HG02798 (cell line): ENCODE measurements around the gene MFAP2.

Experiments
- ATAC-seq: cut with Tn5 transposase; IDR thresholded peaks from one replicate; pipeline ENCODE4 v1.9.1; 2021; ENCODE audit warnings: mild to moderate bottlenecking; ENCODE audit not compliant: unreplicated experiment, poor library complexity

The MFAP2 gene

DNA sequence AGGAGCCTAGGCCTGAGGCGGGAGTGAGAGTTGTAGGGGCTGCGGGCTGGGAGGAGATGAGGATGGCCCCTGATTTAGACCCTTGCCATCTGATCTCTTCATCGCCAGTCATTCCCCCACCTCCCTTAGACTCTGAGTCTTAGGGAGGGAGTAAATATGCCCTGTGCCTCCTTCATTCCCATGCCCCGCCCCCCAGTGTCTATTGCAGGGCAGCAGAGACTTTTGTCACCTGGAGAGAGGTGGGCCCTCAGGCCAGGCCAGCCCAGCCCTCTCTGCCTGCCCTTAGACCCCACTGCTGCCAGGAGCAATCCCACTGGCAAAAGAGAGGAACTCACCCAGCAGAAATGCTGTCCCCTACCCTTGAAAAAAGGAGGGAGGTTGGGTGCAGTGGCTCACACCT lies 3.2 kb upstream of the MFAP2 start:
- ATAC-seq = no peak

DNA sequence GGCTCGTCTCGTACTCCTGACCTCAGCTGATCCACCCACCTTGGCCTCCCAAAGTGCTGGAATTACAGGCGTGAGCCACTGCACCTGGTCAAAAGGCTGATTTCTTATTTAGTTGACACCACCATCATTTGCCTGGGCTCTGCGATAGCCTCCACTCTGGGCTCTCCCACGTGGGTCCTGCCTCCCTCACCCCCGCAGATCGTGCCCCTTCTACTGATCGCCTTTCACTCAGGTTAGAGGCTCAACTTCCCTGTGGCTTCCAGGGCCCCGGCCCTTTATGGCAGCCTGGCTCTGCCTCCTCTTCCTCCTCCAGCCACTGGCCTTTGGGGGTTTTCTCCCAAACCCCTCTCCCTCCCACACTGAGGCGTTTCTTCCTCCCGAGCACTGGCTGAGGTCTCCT lies 2.5 kb upstream of the MFAP2 start:
- ATAC-seq = no peak

DNA sequence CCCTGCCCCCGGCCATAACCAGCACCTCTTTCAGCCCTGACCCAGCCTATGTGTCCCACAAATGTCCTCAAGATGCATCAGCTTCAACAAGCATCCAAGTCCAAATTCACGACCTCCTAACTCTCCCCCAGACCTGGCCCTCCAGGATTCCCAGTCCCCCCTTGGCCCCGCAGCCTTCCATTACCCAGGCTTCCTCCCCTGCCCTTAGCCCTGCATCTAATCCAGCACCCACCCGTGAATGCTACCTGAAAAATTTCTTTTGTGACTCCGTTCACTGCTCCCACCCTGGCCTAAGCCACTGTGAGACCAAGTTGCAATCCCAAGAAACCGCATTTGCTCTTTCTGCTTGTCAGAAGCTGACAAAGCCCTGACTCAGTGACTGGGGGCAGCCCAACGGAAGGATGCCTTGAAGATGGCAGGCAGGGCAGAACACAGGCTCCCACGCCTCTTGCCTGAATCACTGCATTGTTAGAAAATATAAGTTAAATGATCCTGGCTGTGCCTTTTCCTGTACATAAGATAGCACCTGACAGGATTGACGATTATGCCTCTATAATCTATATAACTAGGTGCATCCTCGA lies 939 bp upstream of the MFAP2 start:
- ATAC-seq = no peak

DNA sequence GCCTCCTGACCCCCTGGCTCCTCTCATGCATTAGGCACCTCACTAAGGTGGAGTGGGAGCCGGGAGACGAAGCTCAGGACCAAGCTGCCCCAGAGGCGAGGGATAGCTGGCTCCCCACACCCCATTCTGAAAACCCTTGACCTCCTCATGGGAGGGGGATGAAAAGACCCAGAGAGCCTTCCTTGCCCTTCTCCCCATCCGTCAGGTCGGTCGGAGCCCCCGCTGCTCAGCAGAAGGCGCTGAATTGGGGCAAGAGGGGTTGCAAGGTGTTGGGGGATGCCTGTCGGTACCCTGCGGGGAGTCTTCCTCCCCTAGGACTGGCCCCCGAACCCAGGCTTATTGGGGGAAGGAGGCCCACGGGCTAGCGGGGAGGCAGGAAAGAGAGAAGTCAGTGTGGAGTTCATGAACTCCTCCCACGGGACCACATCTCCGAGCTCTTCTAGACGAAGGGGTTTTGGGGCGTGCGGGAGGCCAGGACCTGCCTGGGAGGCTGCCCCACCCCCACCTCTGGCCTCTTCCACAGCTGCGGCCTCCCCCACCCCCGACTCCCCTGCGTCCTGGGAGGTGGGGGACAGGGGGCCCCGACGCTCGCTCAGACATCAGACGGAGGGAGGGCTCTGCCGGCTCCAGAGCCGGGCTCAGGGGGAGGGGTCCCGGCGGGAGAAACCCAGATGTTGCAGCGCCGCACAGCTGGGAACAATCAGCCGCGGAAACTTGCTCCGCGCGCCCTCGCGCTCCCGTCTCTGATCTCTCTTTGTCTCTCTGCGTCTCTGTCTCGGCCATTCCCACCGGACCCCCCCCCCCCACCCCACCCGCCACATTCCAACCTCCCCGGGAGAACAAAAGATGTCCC lies 719 bp downstream of the MFAP2 start:
- ATAC-seq = no peak

DNA sequence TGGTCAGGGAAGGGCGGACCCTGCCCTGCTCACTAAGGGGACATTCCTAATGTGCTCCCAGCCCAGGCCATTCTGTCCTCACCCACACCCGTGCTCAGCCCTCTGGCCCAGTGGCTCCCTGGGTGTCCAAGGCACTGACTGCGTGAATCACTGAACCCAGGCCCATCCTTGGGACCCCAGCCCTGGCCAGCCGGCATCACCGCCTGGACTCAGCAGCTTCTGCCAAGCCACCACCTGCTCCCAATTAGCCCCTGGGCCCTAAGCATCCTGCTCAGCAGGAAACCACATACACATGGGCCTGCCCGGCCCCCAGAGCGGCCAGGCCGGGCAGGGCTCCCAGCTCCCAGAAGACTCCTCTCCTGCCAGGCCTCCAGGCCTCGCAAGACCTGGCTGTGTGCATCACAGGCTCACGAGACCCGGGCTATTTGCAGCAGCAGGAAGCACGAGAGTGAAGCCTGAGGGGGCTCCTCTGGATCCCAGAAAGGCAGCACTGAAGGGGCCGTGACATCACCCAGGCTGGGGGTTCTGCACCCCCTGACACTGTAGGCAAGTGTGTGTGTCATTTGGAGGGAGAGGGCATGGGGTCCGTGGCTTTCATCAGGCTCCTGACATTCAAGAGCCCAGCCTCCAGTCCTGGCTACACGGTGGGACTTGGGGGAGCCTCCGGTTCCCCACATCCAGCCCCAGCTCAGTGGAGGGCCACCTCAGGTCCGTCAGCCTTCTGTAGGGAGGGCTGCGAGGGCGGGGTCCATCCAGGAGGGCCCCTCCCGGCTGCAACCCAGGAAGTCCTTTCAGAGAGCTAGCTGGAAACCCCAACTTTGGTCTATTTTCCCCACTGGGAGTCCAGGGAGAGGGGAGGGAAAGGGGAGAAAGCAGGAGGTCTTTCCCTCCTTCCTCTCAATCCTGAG lies 1.6 kb downstream of the MFAP2 start:
- ATAC-seq = no peak

DNA sequence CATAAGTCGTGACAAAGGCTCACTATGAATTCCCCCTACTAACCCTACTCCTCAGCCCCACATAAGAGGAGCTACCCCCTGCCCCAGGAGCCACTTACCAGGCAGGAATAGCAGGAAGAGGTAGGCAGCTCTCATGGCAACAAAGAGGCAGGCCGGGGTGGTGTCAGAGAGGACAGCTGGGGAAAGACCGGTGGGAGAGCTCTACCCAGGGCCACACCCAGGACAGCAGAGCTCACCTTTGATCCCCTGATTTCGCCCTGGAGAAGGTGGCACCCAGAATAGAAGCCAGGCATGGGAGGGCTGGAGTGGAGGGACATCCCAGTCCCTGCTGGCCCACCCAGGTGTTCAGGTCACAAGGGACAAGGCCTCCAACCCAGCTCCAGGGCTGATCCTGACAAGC lies 2.3 kb downstream of the MFAP2 start:
- ATAC-seq = no peak

DNA sequence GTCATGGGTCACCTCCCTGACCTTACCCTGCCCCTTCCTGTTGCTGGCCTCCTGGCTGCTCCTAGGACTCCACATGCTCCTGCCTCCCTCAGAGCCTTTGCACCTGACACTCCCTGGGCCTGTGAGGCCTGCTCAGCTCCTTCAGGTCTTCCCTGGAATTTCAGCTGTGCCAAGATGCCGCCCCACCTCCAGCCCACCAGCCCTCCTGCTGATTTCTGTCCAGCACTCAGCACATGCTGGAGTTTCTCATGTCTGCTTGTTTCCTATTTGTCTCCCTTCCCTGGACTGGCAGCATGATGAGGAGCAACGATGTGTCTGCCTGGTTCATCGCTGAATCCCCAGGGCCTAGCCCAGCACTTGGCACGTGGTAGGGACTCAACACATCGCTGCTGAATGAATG lies 3.0 kb downstream of the MFAP2 start:
- ATAC-seq = no peak

DNA sequence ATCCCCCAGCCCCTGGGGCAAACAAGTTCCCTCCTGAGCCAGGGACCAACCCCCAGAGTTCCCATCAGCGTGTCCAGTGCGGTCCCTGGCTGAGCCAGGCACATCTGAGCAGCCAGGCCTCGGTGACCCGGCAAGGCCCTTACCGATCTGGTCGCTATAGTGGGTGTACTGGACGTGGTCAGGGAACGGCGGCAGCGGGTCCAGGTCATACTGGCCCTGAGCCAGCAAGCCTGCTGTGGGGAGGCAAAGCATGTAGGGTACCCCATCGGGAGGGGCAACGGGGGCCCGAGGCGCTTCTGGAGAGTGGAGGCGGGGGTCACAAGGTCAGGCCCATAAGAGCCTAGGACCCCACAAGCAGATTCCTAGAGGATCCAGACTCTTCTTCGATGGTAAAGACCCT lies 3.5 kb downstream of the MFAP2 start:
- ATAC-seq = no peak

DNA sequence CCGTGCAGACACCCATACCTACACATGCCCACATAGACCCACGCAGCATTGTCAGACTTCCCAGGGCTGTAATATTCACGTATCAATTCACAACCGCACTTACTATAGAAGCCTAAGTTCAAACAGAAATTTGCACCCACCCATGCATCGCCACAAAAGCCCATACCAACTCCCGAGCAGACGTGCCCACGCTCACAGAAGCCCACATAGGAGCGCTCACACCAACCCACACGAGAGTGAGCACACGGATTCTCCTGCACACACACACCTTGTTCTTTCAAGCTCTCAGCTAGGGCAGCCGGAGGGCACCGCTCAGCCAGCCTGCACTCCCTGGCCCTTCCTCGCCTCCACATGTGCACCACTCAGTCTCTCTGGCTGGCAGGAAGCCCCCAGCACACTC lies 4.6 kb downstream of the MFAP2 start:
- ATAC-seq = no peak

DNA sequence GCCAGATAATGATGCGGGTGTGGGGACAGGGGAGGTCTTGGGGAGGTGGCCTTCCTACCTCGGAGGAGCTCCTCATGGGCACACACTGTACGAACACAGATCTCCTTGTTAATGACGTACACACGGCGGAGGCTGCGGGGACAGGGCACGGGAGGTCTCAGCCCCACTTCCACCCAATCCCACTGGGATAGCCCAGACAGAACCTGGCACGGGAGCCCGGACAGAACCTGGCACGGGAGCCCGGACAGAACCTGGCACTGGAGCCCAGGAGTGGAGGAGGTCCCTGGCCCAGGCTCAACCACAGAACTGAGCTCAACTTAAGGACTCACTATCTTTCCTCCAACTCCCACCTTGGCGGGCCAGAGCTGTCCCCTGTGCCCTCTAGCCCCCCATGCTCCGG lies 5.2 kb downstream of the MFAP2 start:
- no peak for ATAC-seq

DNA sequence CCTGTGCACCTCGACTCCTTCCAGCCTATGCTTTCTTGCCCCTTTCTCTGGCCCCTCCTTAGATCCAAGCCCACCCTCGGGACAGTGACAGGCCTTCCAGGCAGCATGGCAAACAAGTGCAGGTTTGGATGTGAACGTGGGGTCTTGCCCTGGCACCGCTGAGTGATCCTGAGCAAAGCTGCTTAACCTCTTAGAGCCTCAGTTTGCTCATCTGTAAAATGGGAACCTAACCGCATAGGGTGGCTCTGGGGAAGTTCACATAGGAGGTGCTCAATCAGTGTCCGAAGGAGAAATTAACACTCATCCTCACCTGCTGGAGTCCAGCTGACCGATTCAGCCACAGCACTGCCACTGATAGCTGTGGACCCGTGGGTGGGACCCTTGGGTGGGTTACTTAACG lies 7.2 kb downstream of the MFAP2 start:
- ATAC-seq = no peak

DNA sequence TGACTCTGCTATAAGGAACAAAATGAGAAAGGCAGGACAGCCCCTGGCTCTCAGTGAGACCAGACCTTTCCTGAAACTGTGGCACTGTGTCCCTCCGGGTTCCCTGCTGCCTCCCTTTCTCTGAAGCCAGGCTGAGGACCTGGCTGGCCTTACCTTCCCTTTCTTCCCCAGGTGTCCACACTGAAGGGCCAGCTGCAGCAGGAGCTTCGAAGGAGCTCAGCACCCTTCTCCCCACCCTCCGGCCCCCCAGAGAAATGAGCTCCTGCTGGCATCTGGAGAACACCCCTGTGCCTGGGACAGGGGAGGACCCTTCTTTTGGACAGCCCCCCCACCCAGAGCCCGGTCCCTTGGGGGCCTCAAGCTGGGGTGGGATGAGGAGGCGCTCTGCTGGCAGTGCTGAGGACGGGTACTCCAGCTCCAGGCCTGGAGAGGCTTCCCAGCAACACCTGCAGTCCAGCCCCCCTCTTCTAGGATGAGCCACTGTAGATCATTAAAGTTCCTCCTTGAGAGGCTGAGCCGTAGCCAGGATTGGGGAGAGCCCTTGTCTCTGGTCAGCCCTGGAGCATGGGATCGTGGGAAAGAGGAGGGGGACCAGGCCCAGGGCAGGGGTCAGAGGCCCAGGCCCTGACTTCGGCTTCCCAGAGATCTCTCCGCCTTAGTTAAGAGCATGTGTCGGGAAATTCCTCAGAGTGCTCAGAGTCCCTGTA lies 8.1 kb downstream of the MFAP2 start:
- ATAC-seq = no peak

DNA sequence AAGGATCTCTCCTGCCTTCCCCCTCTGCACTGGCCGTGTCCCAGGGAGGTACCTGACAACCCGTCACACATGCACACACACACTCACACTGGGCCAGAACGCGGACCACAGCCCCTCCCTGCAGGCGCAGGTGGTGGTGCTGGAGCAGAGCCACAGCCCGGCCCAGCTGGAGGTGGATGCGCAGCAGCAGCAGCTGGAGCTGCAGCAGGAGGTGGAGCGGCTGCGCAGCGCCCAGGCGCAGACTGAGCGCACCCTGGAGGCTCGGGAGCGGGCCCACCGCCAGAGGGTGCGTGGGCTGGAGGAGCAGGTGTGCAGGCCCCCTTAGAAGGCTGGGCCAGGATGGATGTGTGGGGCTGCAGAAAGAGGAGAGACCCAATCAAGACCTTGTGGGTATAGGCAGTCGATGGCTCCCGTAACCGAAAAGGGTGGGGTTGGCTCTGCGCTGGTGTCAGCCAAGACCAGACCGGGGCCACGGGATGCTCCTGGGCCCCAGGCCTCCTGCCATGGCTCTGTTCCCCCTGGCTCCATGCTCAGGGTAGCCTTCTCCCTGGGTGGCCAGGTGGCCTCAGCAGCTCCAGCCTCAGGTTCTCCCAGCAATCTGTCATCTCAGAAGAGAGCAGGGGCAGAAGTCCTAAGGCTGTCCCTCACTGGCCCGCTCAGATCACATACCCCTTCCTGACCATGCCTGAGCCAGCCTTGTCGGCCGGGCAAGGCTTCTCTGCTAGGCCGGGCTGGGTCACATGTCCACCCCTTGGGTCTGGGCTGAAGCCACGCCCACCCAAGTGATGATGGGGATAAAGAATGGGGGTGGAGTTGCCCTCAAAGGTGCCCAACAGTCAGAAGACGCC lies 8.9 kb downstream of the MFAP2 start:
- ATAC-seq = no peak

DNA sequence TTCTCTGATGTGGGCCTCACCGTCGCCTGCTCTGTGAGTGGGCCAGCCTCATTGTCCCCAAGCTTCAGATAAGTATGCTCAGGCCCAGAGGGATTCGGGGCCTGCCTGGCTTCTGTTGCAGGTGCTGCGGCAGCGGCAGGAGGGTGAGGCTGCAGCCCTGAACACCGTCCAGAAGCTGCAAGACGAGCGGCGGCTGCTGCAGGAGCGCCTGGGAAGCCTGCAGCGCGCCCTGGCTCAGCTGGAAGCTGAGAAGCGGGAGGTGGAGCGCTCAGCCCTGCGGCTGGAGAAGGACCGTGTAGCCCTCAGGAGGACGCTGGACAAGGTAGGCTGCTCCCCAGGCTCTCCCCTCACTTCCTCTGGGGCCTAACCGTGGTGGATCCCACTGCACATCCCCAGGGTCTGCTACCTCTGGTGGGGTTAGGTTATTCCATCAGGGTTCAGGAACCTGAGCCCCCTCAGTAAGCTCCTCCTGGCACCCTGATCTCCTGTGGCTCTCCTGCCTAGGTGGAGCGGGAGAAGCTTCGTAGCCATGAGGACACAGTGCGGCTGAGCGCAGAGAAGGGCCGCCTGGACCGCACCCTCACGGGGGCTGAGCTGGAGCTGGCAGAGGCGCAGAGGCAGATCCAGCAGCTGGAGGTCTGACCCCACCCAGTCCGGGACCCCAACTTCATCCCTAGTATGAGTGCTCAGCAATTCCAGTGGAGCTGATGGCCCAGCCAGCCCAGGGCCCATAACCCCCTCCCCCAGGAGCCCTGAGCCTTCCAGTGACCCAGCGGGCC lies 10.1 kb downstream of the MFAP2 start:
- no peak for ATAC-seq

DNA sequence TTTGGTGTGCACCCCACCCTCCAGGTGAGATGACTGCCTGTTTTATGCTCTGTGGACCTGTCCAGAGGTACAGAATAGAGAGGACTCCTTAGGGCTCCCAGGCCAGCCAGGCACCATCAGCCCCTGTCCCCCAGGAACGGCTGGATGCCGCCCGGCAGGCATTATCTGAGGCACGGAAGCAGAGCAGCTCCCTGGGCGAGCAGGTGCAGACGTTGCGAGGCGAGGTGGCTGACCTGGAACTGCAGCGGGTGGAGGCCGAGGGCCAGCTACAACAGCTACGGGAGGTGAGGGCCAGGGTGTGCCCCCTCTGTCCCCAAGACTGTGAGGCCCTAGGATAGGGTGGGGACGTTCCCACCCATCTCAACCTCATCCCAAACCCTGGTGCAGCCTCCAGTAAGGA lies 10.8 kb downstream of the MFAP2 start:
- no peak for ATAC-seq

DNA sequence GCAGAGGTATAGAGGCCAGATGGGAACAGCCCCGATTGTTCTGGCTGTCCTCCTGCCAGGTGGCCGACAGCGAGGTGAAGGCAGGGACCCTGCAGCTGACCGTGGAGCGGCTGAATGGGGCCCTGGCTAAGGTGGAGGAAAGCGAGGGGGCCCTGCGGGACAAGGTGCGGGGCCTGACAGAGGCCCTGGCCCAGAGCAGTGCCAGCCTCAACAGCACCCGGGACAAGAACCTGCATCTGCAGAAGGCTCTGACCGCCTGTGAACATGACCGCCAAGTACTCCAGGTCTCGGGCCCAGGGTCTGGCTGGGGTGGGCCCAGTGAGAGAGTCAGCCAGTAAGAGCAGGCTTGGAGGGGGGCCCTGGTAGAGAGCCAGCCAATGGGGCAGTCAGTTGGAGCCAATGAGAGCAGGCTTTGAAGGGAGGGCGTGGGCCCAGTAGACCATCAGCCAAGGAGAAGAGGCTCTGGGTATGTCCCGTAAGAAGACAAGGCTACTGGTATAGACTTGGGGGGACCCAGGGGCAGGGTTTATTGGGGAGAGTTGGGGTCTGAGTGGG lies 11.3 kb downstream of the MFAP2 start:
- ATAC-seq = no peak

DNA sequence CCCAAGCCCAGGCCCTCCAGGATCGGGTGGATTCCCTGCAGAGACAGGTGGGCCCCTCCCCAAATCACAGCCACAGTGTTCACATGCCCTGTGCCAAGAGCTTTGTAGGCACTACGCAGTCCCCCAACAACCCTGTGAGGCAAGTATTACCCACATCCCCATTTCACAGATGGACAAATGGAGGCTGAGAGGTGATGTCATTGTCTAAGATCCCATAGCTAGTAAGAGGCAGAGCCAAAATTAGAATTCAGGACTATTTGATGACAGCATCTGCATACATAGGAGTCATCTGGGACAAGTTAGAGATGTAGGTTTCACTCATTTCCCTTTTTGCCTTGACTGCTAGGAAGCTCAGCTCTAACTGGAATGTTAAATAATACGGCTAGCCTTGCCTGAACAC lies 12.0 kb downstream of the MFAP2 start:
- ATAC-seq = no peak

DNA sequence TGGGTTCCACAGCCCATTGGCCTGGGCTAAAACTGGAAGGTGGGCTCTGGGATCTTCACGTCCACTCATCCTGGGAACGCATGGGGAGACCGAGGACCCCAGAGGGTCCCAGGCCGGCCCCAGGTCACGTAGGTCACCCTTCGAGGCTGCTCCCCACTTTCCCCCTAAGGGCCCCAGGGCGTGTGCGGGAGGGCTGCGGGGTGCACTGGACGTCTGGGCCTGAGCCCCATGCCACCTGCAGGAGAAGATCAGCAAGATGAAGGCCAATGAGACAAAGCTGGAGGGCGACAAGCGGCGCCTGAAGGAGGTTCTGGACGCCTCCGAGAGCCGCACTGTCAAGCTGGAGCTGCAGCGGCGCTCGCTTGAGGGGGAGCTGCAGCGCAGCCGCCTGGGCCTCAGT lies 12.5 kb downstream of the MFAP2 start:
- no peak for ATAC-seq
